HG03095 (cell line): ENCODE results near the gene ZNF155.
A peak's percentile ranks its signal among the peaks of the same experiment; 100 is the strongest.

Experiments
- ATAC-seq: cut with Tn5 transposase; IDR thresholded peaks from one replicate; pipeline ENCODE4 v1.9.1; 2021; ENCODE audit warnings: moderate library complexity; ENCODE audit not compliant: unreplicated experiment

Gene ZNF155

DNA sequence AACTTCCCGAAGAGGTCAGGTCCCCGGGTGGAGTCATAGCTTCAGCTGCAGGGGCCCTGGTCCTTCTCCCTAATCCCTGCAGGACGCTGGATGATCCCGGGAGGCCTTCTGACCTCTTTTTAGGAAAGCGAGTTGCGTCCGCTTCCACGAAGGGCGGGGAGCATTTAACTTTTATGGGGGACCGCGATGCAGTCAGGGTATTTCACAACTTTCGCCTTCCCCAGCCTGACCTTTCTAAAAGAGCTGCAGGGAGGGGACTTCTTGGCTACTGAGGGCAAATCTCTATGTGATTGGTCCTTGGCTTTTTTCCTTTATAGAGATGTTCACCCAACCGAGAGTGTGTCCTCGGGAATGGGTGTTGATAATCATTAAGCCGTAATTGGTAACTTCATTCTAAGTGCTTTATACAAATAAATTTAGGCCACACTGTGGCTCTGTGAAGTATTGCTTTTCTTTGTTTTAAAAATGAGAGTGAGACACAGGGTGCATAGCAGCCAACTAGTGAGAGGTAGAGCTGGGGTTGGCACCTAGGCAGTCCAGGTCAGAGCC, 19.5 kb downstream of the ZNF155 start:
- ATAC-seq = peak; percentile 16

DNA sequence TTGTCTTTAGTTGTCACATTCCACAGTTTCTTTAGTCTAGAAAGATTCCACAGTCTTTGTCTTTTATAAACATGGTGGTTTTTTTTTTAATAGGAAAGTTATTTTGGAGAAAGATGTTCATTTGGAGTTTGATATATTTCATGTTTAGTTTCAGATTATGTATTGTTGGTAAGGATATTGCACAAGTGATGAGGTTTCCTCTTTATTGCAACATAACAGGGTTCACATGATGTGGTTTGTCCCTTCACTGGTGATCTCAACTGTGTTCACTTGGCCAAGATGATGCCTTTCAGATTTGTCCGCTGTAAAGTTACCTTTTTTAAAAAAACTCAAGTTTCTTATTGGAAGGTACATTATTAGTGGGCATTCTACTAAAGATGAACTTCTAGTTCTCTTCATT, 22.0 kb downstream of the ZNF155 start:
- no peak for ATAC-seq

DNA sequence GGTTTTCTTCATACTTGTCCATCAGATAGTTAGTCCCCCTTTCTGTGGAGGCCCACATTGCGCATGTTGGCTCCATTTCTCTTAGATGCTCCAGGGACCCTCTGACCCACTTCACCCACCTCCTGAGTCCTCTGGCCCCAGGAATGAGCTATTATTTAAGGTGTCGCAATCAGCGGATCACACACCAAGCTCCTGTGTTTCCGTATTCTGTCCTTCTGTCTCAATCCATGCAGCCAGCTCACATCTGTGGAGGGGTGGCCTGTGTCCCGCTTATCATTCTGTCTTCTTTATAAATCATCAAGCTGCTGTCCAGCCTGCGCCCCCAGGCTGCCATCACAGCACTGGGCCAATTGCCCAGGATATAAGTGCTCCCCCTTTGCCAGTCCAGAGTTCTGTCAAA, 23.5 kb downstream of the ZNF155 start:
- ATAC-seq = no peak

DNA sequence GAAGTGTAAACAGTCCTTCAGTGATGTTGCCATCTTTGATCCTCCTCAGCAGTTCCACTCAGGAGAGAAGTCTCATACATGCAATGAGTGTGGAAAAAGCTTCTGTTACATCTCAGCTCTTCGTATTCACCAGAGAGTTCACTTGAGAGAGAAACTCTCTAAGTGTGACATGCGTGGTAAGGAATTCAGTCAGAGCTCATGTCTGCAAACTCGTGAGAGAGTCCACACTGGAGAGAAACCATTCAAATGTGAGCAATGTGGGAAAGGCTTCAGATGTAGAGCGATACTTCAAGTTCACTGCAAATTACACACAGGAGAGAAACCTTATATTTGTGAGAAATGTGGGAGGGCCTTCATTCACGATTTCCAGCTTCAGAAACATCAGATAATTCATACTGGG, 26.5 kb downstream of the ZNF155 start:
- ATAC-seq = no peak

DNA sequence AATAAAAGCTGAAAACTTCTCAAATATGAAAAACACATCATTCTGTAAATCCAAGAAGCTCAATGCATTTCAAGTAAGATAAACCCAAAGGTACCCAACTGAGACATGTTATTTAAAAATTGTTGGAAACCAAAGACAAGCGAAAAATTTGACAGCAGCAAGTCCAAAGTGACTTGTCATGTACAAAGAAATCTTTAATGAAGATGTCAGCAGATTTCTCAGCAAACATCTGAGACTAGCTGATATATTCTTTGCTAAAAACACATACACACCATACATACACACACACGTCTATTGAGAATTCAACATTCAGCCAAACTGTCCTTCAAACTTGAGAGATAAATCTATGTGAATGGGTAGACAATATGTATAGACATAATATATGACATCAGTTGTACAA, 35.5 kb downstream of the ZNF155 start:
- ATAC-seq = no peak

DNA sequence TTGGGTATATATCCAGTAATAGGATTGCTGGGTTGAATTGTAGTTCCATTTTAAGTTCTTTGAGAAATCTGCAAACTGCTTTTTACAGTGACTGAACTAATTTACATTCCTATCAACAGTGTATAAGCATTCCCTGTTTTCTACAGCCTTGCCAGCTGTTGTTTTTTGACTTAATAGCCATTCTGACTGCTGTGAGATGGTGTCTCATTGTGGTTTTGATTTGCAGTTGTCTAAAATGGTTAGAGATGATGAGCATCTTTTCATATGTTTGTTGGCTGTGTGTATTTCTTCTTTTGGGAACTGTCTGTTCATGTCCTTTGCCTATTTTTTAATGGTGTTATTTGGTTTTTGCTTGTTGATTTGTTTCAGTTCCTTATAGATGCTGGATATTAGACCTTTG, 37.2 kb downstream of the ZNF155 start:
- ATAC-seq = no peak

DNA sequence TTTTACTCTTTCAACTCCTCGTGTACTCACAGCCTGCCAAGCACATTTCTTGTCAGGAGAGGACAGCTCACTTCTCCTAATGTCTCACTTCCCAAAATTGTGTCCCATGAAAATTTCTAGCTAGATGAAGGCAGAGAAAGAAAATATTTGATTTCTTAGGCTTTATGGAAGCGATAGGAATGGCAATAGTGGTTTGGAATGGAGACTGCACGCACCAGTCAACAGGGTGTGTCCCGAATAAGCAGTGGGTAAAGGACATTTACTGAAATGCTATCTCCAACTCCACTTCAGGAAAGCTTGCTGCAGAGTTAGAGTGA, 40.9 kb downstream of the ZNF155 start:
- no peak for ATAC-seq

DNA sequence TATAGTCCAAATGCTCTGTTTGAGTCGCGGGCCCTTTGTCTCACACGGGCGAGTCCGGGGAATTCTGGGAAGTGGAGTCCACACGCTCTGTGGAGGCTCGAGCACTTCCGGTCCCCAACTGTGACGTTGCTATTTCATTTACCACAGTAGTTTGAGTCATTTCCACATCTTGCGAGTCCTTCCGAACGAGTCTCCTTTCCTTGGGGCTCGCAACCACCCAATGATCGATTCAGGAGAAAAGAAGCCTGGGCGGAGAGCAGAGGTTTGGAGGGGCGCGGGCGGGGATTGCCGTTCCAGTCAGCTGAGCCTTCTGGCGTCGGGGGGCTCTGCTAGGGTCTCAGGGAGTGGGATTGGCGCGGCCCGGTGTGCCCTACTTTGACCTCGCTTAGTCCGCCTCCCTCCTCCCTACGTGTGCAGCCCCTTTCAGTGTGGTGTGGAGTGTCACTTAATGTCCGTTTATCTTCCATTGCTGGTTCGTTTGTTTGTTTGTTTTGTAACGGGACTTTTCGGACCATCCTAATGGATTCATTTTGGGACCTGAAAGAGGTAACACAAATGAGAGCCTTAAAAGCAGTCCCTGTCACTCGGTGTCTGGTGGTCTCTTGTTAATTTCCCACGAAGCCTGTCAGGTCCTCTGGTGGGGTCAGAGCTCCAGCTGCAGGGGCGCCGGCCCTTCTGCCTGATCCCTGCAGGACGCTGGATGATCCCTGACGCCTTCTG, 41.4 kb downstream of the ZNF155 start, which contains the start of gene ZNF222:
ZNF222 (plus strand) TSS at position 163 of the 720 bp plus-strand sequence; CDS start at position 221, 58 bp downstream.
- ATAC-seq = no peak

DNA sequence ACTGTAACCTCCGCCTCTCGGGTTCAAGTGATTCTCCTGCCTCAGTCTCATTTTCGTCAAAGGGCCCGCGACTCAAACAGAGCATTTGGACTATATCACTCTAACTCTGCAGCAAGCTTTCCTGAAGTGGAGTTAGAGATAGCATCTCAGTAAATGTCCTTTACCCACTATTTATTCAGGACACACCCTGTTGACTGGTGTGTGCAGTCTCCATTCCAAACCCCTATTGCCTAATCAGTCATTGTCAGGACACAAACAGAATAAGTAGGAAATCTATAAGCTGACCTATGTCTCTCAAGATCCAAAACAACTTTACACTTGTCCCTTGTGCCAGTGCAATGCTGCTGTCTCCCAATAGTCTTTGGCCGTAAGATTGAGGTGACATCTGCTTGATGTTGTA, 42.6 kb downstream of the ZNF155 start:
- ATAC-seq = no peak

DNA sequence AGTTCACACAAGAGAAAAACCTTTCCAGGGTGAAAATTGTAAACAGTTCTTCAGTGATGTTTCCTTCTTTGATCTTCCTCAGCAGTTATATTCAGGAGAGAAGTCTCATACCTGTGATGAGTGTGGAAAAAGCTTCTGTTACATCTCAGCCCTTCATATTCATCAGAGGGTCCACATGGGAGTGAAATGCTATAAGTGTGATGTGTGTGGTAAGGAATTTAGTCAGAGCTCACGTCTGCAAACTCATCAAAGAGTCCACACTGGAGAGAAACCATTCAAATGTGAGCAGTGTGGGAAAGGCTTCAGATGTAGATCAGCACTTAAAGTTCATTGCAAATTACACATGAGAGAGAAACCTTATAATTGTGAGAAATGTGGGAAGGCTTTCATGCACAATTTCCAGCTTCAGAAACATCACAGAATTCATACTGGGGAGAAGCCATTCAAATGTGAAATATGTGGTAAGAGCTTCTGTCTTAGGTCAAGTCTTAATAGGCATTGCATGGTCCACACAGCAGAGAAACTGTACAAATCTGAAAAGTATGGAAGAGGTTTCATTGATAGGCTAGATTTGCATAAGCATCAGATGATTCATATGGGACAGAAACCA, 48.1 kb downstream of the ZNF155 start:
- ATAC-seq = no peak

DNA sequence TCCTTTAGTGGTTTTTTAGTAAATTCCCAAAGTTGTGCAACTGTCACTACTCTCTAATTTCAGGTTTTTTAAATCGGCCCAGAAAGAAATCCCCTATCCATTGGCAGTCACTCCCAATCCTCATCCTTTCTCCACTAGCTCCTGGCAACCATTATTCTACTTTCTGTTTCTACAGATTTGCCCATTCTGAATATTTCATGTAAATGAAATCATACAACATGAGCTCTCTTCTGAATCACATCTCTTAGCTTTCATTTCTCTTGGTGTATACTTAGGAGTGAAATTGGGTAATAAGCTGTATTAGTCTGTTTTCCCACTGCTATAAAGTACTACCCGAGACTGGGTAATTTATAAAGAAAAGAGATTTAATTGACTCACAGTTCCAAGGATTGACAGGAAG, 58.2 kb downstream of the ZNF155 start:
- ATAC-seq = no peak
